ENCODE data around the gene POLR2L. TPM values are rescaled to one million over a fixed set of nuclear protein-coding genes. Genes with fewer than 3 reads are reported as not detected.

POLR2L gene
- polyA plus RNA-seq, 4 donors = 84.8 to 149 (median 111) TPM

- no peak for DNase-seq (ENCODE audit: low read depth in 4 of 4, low spot score in 2 of 4)
Measured at GRCh38 chr11:828506-829175, 13.7 kb downstream of the POLR2L start.

- DNase-seq (ENCODE audit: low read depth in 4 of 4, low spot score in 2 of 4) = no peak
Measured at GRCh38 chr11:827897-828192, 14.5 kb downstream of the POLR2L start, which contains the start of gene CRACR2B. Gene CRACR2B, plus strand, starts transcription at chr11:827919. Its CDS starts 689 bp downstream, at chr11:828608.

GRCh38 chr11:827146-827896 is 15.0 kb downstream of the POLR2L start:
- DNase-seq (ENCODE audit: low read depth in 4 of 4, low spot score in 2 of 4) = no peak

- DNase-seq (ENCODE audit: low read depth in 4 of 4, low spot score in 2 of 4) = no peak
Measured at GRCh38 chr11:826836-827145, 15.5 kb downstream of the POLR2L start.

DNA sequence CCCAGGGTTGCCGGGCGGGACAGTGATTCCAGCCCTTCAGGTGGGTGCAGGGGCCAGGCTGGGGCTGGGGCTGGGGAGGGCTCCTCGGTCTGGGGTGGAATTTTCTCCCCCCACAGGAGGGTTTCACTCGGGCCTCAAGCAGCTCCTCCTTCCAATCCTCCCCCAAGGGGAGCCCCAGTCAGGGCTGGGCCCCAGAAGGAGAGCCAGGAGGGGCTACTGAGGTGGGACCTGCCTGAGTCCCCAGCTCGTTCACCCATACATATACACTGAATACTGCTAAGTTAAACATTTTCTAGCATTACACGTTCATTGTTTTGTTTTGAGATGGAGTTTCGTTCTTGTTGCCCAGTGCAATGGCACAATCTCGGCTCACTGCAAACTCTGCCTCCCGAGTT is 16.1 kb downstream of the POLR2L start:
- no peak for DNase-seq (ENCODE audit: low read depth in 4 of 4, low spot score in 2 of 4)

GRCh38 chr11:825366-826226 is 16.7 kb downstream of the POLR2L start:
- DNase-seq (ENCODE audit: low read depth in 4 of 4, low spot score in 2 of 4) = no peak

DNA sequence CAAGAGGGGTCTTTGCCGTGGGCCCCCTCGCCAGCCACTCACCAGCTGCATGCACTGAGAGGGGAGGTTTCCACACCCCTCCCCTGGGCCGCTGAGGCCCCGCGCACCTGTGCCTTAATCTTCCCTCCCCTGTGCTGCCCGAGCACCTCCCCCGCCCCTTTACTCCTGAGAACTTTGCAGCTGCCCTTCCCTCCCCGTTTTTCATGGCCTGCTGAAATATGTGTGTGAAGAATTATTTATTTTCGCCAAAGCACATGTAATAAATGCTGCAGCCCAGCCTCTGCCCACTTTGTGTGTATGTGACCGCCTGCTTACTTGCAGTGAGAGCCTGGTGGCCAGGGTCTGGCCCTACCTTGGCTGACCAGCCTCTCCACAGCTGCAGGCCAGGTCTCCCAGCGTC is 17.4 kb downstream of the POLR2L start:
- DNase-seq (ENCODE audit: low read depth in 4 of 4, low spot score in 2 of 4) = no peak

GRCh38 chr11:824292-824880 is 17.9 kb downstream of the POLR2L start:
- DNase-seq (ENCODE audit: low read depth in 4 of 4, low spot score in 2 of 4) = no peak

- DNase-seq (ENCODE audit: low read depth in 4 of 4, low spot score in 2 of 4) = no peak
Measured at GRCh38 chr11:823441-824291, 18.7 kb downstream of the POLR2L start.

GRCh38 chr11:821512-822371 is 20.6 kb downstream of the POLR2L start:
- DNase-seq (ENCODE audit: low read depth in 4 of 4, low spot score in 2 of 4) = no peak

- no peak for DNase-seq (ENCODE audit: low read depth in 4 of 4, low spot score in 2 of 4)
Measured at GRCh38 chr11:820655-821511, 21.4 kb downstream of the POLR2L start.

- DNase-seq (ENCODE audit: low read depth in 4 of 4, low spot score in 2 of 4) = no peak
Measured at GRCh38 chr11:819943-820649, 22.2 kb downstream of the POLR2L start.

DNA sequence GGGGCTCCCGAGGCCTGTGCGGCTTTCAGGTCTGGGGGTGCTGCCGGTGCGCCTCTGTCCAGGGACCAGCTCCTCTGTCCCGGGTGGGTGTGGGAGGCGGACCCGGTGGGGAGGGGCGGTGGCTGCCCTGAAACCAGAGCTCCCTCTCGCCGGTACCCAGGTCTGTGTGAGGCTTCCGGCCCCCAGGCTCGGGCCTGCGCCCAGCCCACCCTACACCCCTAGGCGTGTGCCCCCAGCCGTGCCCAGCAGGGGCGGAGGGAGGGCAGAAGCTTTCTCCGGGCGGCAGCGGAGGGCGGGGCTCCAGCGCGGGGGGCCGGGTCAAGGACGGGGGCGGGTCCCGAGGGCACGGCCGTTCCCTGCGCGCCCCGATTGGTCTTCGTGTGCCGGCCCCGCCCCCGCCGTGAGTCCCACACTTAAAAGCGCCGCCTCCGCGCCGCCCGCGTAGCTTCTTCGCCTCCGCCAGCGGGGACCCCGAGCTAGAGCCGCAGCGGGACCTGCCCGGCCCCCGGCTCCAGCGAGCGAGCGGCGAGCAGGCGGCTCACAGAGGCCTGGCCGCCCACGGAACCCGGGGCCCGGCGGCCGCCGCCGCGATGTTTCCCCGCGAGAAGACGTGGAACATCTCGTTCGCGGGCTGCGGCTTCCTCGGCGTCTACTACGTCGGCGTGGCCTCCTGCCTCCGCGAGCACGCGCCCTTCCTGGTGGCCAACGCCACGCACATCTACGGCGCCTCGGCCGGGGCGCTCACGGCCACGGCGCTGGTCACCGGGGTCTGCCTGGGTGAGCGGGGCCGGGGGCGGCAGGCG is 23.0 kb downstream of the POLR2L start:
- no peak for DNase-seq (ENCODE audit: low read depth in 4 of 4, low spot score in 2 of 4)

DNA sequence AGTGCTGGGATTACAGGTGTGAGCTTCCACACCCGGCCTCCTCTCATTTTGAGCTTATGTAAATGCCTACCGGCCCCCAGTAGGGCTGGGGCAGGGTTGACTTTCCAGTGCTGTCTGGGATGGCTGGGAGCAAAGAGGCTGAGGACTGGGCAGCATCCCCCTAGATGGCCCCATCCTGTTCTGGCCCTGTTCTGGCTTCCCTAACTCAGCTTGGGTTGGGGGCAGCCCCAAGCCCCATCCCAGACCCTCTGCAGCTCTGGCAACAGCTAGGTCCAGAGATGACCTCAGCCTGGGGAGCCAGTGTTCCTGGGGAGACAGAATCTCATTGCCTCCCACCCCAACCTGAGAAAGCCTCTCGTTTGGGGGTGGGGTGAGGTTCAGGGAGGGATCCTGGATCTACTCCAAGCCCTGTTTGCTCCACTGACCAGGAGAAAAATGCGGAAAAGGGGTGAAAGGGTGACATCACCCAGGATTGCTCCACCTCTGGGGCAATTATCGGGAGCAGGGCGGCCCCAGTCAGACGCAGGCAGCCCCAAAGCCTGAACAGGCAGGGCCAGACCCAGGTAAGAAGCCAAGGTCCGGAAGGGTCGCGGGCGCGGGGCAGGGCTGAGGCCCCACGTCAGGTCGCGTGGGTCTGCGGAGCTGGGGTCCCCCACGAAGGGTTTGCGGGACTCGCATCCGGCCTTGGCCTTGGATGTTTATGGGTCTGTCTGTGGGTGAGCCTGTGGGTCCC is 23.8 kb downstream of the POLR2L start, which contains the start of gene PNPLA2:
Gene PNPLA2, plus strand, starts transcription at position 519 of the 733 bp plus-strand sequence. CDS start 805 bp downstream, outside the sequence.
- DNase-seq (ENCODE audit: low read depth in 4 of 4, low spot score in 2 of 4) = no peak

DNA sequence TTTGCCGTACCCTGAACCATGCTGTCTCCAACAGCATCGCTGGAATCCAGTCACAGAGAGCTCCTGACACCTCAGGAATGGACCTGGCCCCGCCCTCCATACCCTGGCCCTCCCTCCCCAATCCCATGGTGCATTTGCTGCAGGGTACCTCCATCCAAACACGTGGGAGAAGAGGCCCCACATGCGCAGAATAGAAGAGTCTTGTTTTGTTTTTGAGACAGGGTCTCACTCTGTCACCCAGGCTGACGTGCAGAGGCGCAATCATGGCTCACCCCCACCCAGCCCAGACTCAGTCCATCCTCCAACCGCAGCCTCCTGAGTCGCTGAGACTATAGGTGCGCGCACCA is 25.9 kb downstream of the POLR2L start:
- DNase-seq (ENCODE audit: low read depth in 4 of 4, low spot score in 2 of 4) = no peak

All from left renal cortex interstitium (tissue), 4 donors.